CD4-positive, alpha-beta T cell treated with Interleukin-15 for 4 hours (primary cell): ENCODE data around the gene KICS2.

Experiments
- DNase-seq: peaks from one replicate; pipeline ENCODE4 v3.0.0-alpha.2; 2020; ENCODE audit warnings: low spot score

The KICS2 gene

GRCh38 chr12:64173456-64173855, 48.6 kb downstream of the KICS2 start:
- no peak for DNase-seq
